ENCODE results near the gene AFAP1. TPM values are rescaled to one million over a fixed set of nuclear protein-coding genes. Genes with fewer than 3 reads are reported as not detected.

Gene AFAP1
- total RNA-seq, 1 experiment from 2014 or later = 45.6 TPM

DNA sequence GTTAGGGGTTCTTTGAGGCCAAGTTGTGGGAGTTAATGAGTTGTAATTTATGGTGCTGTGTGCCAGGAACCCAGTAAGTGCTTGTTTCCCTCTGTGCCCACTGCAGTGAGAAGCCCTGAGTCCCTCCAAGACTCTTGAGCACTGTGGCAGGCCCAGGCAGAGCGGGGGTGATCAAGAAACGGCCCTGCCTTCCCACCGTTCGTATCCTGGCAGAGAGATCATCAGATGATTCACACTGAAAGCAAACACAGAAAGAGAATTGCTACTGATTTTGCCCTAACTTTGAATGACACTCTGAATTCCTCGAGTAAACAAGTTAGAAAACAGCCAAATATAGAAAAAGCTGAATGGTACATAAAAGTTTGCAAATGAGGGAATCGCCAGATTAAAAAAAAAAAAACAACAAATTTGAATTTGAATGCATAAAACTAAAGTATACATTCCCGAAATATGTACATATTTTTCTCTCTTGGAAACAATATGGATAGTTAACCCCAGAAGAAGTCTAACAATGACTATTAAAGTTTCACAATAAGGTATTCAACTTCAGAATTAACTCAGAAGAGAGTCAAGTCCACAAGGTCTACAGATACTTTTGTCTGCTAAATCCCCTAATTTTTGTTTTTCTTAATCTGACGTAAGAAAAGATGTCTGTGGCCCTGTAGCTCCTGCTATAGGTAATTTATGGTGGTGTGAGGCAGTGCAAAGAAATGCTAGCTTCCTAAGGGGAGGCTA, 71.8 kb downstream of the AFAP1 start:
- DNase-seq (ENCODE audit: low spot score) = no peak

DNA sequence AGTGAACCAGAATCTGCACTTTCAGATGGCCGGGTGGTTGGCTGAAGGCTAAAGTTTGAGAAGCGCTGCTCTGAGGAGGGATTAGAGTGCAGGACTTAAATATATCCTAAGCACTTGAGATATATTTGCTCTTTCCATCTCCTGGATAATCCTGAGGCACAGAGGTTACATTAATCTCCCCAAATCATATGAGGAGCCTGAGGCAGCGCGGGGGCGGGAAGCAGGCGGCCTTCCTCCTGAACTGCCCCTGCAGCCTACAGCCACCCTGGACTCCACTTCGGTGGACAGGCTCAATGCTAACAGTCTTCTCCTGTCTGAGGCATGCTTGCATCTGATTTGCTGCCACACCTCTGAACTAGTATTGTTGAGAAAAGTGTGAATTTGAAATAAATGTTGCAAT, 72.5 kb downstream of the AFAP1 start:
- no peak for DNase-seq (ENCODE audit: low spot score)

DNA sequence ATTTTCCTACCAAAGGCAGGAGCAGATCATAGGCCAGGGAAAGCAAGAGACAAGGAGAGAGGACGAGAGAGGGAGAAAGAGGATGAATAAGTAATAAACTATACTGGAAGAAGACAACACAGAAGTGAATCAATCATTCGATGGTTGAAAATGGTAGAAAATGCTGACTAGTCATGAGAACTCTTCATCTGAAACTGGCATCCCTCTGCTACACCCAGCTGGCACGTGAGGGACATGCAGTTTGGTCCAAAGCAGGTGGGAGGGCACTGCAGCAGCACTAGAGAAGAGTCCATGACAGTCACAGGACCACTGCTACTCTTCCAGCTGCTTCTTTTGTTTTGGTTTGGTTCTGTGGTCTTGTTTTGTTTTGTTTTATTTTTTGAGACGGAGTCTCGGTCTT, 74.1 kb downstream of the AFAP1 start:
- DNase-seq (ENCODE audit: low spot score) = no peak

DNA sequence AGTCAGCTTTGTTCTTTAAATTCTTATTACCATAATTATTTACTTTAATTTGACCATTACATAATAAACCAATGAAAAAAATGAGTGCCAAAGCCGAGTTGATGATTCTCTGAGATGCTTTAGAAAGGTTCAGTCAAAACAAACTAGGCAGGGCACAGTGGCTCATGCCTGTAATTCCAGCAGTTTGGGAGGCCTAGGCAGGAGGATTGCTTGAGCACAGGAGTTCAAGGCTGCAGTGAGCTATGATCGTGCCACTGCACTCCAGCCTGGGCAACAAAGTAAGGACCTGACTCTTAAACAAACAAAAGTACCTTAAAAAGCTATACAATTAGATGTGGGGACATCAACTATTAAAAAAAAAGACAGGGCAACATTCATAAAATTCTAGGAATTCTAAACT, 75.0 kb downstream of the AFAP1 start:
- no peak for DNase-seq (ENCODE audit: low spot score)

DNA sequence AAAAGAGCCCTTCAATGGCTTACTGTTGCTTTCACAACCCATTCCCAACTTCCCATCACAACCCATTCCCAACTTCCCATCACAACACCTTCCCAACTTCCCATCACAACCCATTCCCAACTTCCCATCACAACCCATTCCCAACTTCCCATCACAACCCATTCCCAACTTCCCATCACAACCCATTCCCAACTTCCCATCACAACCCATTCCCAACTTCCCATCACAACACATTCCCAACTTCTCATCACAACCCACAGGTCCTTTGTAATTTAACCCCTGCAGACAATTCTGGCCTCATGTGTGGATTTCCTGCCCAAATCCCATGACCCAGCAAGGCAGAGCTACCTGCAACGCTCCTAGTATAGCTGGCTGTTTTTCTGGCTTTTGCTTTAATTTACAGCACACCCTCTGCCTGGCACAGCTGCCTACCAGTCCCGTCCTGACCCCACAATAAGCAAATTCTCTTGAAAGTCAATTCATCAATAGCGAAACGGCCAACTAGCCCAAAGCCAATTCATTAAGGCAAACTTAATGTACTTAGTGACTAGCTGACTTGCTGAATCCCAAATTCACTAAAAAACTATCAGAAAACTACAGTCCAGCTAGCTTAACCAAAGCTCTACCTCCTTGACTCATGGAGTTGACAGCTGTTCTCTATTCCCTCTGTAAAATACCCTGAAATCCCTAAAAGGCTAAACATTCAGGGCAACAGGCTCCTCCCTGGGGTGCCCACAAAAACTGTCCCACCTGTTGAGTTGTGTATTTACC, 75.6 kb downstream of the AFAP1 start:
- peak; percentile 77 for DNase-seq (ENCODE audit: low spot score)

DNA sequence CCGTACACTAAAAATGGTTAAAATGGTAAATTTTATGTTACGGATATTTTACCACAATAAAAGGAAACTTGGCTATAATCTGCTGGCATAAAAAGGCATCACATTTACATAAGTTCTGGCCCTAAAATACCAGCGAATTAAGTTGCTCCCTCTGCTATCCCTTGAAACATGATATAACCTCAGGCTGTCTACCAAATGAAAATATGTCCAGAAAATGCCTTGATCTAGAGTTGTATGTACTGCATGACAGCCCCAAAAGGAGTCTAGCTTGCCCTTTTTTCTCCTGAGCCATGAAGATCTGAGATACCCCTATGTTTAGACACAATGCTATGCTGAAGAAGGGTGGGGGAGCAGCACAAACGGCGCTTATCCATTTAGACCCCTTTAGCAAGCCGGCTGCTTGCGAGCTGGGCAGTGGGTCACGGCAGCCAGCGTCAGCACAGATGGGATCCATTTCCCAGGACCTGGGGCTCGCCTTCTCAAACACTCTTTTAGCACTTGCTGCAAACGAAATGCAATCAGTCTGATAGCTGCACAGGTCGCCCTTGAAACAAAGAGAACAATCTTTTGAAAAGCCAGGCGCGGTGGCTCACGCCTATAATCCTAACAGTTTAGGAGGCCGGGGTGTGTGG, 77.0 kb downstream of the AFAP1 start:
- DNase-seq (ENCODE audit: low spot score) = no peak

DNA sequence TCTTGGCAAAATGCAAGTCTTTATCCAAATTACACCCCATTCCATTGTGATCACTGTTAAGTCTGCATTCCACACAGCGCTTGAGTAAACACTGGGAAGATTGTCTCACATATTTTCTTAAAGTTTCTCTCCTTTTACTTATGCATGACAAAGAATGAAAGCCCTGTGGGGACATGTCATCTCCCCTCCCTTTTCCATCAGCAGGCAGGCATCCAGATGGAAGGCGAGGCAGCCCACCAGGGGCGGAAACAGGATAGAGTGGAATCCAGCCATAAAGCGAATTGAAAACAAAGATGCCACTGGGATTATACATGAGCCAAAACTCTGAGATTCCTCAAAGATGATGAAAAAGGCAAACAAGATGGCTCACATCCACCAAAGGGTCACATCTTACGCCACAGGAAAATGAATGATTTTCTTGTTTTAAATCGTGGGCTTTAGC, 78.2 kb downstream of the AFAP1 start:
- DNase-seq (ENCODE audit: low spot score) = peak; percentile 49

DNA sequence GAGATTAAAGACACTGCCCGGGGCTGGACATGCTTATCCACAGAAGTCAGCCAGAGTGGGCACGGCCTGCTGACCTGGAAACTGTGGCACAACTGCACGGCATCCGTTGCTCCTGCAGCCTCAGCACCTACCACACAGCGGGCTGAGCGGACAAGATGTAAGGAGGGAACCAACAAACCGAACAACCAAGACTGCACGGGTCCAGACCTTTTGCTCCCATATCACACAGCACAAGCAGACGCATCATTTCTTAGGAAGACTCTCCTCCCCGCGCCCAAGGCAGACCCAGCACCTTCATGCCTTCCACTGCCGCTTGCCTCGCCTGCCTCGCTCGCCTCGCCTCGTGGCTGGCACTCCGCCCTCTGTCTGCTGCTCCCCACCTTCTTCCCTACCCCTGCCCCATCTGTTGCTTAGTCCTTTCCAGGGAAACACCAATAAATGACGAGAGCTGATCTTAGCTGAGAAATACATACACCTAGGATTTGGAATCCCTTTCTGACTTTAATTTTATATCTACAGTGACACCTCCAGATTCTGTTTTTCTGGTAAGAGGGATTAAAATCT, 79.0 kb downstream of the AFAP1 start:
- DNase-seq (ENCODE audit: low spot score) = no peak

DNA sequence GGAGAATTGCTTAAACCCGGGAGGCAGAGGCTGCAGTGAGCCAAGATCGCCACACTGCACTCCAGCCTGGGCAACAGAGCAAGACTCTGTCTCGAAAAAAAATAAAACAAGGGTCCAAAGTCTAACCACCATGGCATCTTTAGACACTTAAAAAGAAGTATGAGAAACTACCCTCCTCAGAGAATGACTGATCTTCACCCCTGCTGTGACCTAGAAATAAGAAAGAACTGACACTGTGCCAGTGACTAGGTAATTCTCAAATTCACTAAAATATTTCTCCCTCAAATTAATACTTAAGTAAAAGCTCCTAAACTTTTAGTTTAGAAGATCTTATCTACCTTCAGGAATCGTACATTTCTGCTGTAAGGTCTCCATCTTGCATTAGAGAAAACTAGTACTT, 80.3 kb downstream of the AFAP1 start:
- DNase-seq (ENCODE audit: low spot score) = no peak

DNA sequence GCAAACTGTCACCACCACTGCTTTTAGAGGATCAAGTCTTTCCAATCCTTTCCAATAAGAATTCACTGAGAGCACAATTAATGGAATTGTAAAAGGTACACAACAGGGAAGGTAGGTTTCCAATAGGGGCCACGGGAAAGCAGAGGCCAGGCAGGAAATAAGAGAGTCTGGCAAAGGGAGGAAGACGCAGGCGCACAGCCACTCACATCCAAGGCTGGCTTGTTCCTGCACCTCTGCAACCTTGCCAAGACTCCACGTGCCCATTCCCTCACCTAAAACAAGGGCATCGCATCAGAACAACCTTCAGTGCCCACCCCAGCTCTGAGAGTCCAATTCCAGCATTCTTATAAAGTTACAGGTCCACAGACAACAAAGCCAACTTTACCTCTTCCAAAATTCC, 81.2 kb downstream of the AFAP1 start:
- DNase-seq (ENCODE audit: low spot score) = no peak

DNA sequence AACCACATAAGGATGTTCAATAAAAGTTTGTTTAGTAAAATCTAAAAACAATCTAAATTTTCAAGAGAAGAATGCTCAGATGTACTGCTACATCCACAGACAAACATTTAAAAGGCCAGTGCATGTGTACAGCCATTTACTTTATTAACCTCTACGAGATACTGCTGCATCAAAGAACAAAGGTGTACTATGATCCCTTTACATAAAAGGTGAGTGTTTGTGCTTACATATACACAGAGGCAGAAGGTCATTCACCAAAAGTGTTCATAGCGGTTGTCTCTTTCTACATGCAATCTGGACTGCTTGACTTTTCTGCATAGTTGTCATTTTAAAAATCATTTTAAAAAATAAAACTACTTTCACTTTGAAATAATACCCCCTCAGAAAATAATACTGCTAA, 81.7 kb downstream of the AFAP1 start:
- DNase-seq (ENCODE audit: low spot score) = no peak

DNA sequence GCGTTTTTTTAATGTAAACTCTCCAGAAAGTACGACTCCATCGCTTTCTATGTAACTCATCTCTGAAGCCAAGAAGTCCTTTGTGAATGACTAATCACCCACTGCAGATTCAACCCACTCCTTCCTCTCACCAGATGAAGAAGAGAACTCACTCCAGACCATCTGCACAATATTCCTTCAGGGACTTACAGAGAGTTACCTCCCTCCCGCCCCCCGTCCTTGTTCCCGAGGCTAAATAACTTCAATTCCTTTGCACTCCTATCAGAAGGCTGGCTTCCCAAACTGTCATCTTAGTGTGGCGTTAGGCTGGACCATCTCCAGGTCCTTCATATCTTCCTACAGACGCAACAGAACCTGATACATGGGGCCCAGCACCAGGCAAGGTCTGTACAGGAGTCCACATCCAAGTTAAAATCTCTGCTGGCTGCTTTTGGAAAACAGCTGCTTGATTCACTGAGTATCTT, 82.4 kb downstream of the AFAP1 start:
- DNase-seq (ENCODE audit: low spot score) = peak; percentile 51

DNA sequence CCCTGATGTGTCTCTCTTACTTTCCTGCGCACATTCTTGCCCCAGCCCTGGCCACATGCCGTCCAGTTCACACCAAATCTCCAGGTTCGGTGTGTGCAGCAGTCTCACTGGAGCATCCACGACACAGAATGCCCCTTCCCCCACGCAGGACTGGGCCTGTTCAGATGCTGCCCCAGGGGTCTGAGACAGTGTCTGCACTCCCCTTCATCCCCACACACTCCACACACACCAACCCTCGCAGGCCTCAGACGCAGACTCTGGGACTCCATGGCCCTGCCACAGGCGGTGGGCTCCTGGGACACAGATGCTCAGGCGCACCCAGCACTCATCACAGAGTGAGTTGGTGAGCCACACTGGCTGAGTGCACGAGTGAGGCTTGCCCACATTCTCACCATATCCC, 83.9 kb downstream of the AFAP1 start:
- no peak for DNase-seq (ENCODE audit: low spot score)

DNA sequence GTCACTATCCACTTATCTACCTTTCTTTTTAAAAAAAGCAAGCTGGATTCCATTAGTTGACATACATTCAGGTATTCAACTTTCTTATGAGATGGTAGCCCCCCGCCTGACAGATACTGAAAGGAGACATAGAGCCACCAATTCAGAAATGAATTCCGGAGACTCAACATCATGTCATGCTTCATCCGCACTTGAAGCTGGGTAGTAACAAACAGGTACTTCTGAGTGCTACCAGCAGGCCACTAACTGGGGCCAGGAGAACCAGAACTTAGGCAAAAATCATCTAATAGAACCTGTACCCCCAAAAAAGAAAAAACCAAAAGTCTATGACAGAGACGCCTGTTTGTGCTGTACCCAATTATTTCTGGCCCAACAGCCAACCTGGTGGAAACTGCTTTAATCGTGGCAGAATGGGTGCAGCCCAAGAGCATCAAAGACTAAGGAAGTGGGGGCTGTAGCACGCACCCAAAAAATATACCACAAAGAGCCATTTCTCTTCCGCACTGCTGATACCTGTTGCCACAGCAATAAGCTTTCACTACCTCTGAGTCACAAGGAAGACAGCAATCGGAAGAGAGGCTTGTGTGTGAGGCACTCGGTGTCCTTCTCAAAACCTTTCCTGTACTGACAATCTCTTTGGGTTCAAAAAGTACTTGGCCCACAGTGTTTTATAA, 84.8 kb downstream of the AFAP1 start:
- DNase-seq (ENCODE audit: low spot score) = no peak

DNA sequence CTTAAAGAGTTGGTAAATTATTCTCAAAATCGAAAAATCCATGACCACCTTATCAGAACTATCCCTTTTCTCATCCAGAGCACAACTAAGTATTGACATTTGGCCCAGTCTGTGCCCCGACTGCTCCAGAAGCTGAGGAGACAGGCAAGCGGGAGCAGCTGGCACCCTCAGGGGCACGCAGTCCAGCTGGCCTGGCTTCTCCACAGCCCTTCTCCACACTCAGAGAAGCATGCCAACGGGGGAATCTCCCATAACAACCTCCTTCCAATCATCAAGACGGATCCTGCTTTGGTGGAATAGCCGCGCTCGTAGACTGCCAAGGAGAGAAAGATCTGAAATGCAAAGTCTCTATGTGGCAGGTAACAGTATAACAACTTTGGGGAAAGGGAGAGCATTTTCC, 85.4 kb downstream of the AFAP1 start:
- no peak for DNase-seq (ENCODE audit: low spot score)

DNA sequence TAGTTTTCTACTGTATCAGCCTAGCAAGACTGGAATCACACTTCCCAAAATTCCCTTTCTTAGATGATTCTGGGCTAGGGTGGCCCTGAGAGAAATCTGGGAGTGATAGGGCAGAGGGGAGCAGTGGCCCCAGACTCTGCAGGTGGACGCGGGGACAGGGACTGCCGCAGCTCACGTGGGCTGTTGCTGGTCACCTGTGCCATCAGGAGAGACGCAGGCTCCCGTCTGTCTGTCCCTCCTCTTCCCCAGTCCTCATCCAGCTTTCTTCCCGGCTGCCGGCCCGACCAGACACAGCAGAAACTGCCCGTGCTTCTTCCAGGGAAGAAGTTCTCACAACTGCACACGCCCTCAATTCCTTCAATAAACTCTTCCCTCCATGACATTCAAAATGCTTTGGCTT, 86.4 kb downstream of the AFAP1 start:
- DNase-seq (ENCODE audit: low spot score) = no peak

DNA sequence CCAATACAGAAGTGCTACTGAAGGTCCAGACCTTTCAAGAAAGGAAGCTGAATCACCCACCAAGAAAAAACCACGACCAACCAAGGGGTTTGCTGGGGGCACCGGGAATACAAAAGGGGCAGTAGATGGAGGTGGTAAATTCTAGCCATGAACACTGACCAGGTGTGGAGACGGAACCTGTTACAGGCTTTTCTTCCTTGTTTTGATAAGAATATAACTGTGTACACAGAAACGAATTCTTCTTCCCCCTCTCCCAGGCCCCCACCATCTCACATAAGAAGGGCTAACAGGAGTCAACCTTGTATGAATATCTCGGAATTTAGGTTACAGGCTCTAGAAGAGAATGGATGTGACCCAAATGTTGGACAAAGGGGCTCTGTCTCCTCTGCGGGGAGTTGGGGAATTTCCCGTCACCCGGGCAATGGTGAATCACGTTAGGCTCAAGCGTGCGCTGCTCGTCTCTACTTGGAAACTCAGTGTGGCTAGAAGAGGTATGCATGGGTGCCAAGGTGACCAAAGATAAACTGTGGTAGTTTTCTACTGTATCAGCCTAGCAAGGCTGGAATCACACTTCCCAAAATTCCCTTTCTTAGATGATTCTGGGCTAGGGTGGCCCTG, 87.0 kb downstream of the AFAP1 start:
- no peak for DNase-seq (ENCODE audit: low spot score)

DNA sequence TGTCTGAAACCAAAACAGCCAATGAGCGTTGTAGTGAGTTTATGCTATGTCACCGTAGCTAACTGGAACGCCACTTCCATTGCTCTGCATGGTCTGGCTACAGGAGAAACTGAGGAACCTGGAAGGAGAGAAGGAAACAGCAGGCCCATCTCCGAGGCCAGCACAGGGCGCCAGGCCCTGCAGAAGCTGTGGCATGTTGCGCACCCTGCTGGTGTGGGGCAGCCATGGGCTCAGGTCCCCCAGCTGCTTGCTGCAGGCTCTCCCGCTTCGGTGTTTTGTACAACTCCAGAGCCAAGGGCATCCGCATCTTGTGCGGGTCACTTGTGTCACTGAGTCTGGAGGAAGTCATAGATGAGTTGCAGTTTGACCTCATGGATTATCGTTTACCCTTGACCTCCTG, 89.2 kb downstream of the AFAP1 start:
- DNase-seq (ENCODE audit: low spot score) = no peak

DNA sequence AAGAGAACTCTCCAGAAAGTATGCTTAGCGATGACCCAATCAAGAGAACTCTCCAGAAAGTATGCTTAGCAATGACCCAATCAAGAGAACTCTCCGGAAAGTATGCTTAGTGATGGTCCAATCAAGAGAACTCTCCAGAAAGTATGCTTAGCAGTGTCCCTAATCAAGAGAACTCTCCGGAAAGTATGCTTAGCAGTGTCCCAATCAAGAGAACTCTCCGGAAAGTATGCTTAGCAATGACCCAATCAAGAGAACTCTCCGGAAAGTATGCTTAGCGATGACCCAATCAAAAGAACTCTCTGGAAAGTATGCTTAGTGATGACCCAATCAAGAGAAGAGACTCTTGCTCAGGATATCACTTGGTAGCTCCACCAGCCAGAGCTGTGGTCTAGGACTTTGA, 92.5 kb downstream of the AFAP1 start:
- DNase-seq (ENCODE audit: low spot score) = no peak

DNA sequence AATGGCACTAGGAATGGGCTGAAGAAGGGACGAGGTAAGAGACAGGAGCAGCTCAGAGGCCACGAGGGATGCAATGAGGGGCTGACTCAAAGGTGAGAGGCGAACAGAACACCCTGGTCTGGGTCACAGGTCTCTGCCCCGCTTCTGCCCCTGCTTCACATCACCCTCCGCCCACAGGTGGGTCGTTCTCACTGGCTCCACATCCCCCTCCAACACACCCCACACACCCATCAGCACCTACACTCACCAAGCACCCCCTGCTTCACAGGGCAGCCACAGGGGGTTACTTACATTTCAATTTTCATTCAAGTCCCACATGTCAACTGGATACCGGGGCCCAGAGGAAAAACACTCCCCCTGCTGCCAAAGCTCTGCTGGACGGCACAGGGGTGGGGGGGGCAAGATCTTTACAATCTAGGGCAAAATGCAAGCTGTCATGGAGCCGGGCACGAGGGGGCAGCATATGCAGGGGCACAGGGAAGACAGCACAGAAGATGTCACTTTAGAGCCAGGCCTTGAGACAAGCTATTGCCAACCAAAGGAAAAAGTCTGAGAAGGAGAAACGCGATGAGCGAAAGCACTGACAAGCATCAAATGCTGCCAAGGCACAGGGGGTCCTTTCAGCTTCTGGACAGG, 94.0 kb downstream of the AFAP1 start:
- DNase-seq (ENCODE audit: low spot score) = no peak

DNA sequence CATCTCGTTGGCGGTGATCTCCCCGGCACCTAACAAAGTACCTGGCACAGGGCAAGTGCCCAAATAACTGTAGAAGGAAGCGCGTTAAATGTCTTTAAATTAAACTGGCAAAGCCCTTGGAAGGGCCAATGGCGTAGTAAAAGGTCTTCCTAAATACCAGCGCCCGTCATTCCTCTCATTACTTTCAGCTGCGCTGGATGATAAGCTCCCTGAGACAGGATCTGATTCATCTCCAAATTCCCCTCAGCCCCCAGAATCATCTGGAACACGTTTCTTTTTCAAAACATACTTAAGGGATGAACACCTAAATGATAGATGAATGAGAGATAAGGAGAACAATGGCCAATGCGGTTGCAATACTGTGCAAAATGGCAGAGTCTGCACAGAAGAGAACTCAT, 95.1 kb downstream of the AFAP1 start:
- no peak for DNase-seq (ENCODE audit: low spot score)
